GM12892 (cell line): Measurements from ENCODE around the gene ARAP3.

Experiments used
- POLR2A ChIP-seq: IDR thresholded peaks from 2 replicates; pipeline ENCODE4 v1.6.1; 2011; ENCODE audit warnings: low read depth, low read length, control low read depth
- POLR2AphosphoS5 ChIP-seq: IDR thresholded peaks from 2 replicates; pipeline ENCODE4 v1.6.1; 2011; ENCODE audit warnings: low read depth, low read length, control low read depth

- TF ChIP-seq POLR2A (peak; percentile 74; the same call in 1 of the 2 replicates), POLR2AphosphoS5 (peak; percentile 69)
Observed at GRCh38 chr5:141618804-141619554, 63.1 kb downstream of the ARAP3 start, which contains the start of gene DIAPH1.
